Hepatocyte (in vitro differentiated cells): ENCODE results near the gene WDR37. TPM values are rescaled to one million over a fixed set of nuclear protein-coding genes. Genes with fewer than 3 reads are reported as not detected.

Experiments
- DNase-seq: peaks from one replicate; pipeline ENCODE4 v3.0.0-alpha.2; 2016; ENCODE audit warnings: low spot score
- H2AFZ ChIP-seq: fragments of 200-600 bp; sonication (generic); 2 replicates; pipeline ENCODE4 v1.6.0; 2016; ENCODE audit warnings: antibody characterized with exemption, mild to moderate bottlenecking
- H3K27ac ChIP-seq: fragments of 200-600 bp; sonication (generic); 2 replicates; pipeline ENCODE4 v1.5.1; 2016; ENCODE audit warnings: mild to moderate bottlenecking
- H3K27me3 ChIP-seq: fragments of 200-600 bp; sonication (generic); 2 replicates; pipeline ENCODE4 v1.6.1; 2016
- H3K36me3 ChIP-seq: fragments of 200-600 bp; sonication (generic); replicated peaks from 2 replicates; pipeline ENCODE4 v1.5.1; 2016; ENCODE audit warnings: low read depth; ENCODE audit not compliant: insufficient read depth
- H3K4me1 ChIP-seq: fragments of 200-600 bp; sonication (generic); 2 replicates; pipeline ENCODE4 v1.5.1; 2016; ENCODE audit warnings: mild to moderate bottlenecking, moderate library complexity; ENCODE audit not compliant: insufficient read depth
- H3K4me2 ChIP-seq: fragments of 200-600 bp; sonication (generic); 2 replicates; pipeline ENCODE4 v1.6.0; 2016
- H3K4me3 ChIP-seq: fragments of 200-600 bp; sonication (generic); 2 replicates; pipeline ENCODE4 v1.5.1; 2016; ENCODE audit warnings: mild to moderate bottlenecking
- H3K79me2 ChIP-seq: fragments of 200-600 bp; sonication (generic); 2 replicates; pipeline ENCODE4 v1.6.0; 2017; ENCODE audit warnings: mild to moderate bottlenecking
- H3K9me2 ChIP-seq: fragments of 200-600 bp; sonication (generic); replicated peaks from 2 replicates; pipeline ENCODE4 v1.6.0; 2017; ENCODE audit warnings: mild to moderate bottlenecking; ENCODE audit not compliant: insufficient read depth
- H3K9me3 ChIP-seq: fragments of 200-600 bp; sonication (generic); 2 replicates; pipeline ENCODE4 v1.5.1; 2016; ENCODE audit warnings: low read depth, mild to moderate bottlenecking
- H4K20me1 ChIP-seq: fragments of 200-600 bp; sonication (generic); 2 replicates; pipeline ENCODE4 v1.6.0; 2016; ENCODE audit warnings: mild to moderate bottlenecking; ENCODE audit not compliant: insufficient read depth, poor library complexity, severe bottlenecking
- CTCF ChIP-seq: fragments of 200-600 bp; sonication (generic); IDR thresholded peaks from 2 replicates; pipeline ENCODE4 v1.5.1; 2016; ENCODE audit warnings: antibody characterized with exemption, mild to moderate bottlenecking; ENCODE audit not compliant: poor library complexity
- EZH2 ChIP-seq: fragments of 200-600 bp; sonication (generic); IDR thresholded peaks from 2 replicates; pipeline ENCODE4 v1.6.1; 2016; ENCODE audit warnings: antibody characterized with exemption, mild to moderate bottlenecking, borderline replicate concordance
- EZH2phosphoT487 ChIP-seq: fragments of 200-600 bp; sonication (generic); IDR thresholded peaks from one replicate; pipeline ENCODE4 v1.6.1; 2018; ENCODE audit warnings: antibody characterized with exemption, mild to moderate bottlenecking, low read depth, moderate library complexity; ENCODE audit not compliant: unreplicated experiment, severe bottlenecking
- WGBS: methylation state at CpG from one replicate; pipeline ENCODE4 v1.1.6; 2016; ENCODE audit warnings: low lambda C conversion rate; ENCODE audit errors: missing lambda C conversion rate; 5-methylcytosine and 5-hydroxymethylcytosine counted together
- polyA plus RNA-seq: library from polyadenylated mRNA; unstranded; fragments of >200 nt; fragmentation: Nextera tagmentation; extraction: Ambion mirVana; gene quantifications from 2 replicates; pipeline ENCODE4 v1.2.1, GENCODE V29; 2016
- total RNA-seq: library from RNA; depleted of rRNA; stranded (reverse); fragments of >200 nt; gene quantifications from 2 replicates; pipeline ENCODE4 v1.2.3, GENCODE V29; 2014

Gene WDR37
- total and polyA plus RNA-seq, 2 experiments from 2014 or later = 8.6 to 12.3 TPM

GRCh38 chr10:1166101-1166827, 110.1 kb downstream of the WDR37 start:
- no peak for DNase-seq
- no peak overlapping the region for H3K4me2 ChIP-seq

GRCh38 chr10:1166828-1167275, 110.7 kb downstream of the WDR37 start:
- WGBS = 93% methylated on average over 9 of the region's 9 CpGs

More at GRCh38 chr10:1166101-1166827, 110.1 kb downstream of the WDR37 start:
- Histone ChIP-seq H3K4me1 (no peaks in the 10 kb centered on the region), H4K20me1 (no peaks in the 10 kb centered on the region), H3K36me3 (no peaks in the 10 kb centered on the region), H3K9me2 (no peaks in the 10 kb centered on the region), H3K27ac (no peak overlapping the region), H3K27me3 (no peaks in the 10 kb centered on the region), H3K4me3 (no peak overlapping the region), H2AFZ (no peak overlapping the region), H3K79me2 (no peaks in the 10 kb centered on the region), H3K9me3 (no peaks in the 10 kb centered on the region)
- WGBS = 89% methylated on average over 10 of the region's 15 CpGs
- TF ChIP-seq EZH2 (no peak), EZH2phosphoT487 (no peak), CTCF (no peak)

GRCh38 chr10:1168763-1169162, 112.6 kb downstream of the WDR37 start:
- Histone ChIP-seq H3K27me3 (no peaks in the 10 kb centered on the region), H3K36me3 (no peaks in the 10 kb centered on the region), H3K79me2 (no peaks in the 10 kb centered on the region), H3K4me3 (no peak overlapping the region), H3K27ac (no peak overlapping the region), H2AFZ (no peak overlapping the region), H3K4me2 (no peak overlapping the region), H3K9me2 (no peaks in the 10 kb centered on the region), H4K20me1 (no peaks in the 10 kb centered on the region), H3K9me3 (no peaks in the 10 kb centered on the region), H3K4me1 (no peaks in the 10 kb centered on the region)
- DNase-seq = no peak
- 87% methylated on average over 13 of the region's 13 CpGs for WGBS
- TF ChIP-seq EZH2phosphoT487 (no peak), EZH2 (no peak), CTCF (no peak)

More at GRCh38 chr10:1166828-1167275, 110.7 kb downstream of the WDR37 start:
- H3K27ac ChIP-seq = no peak overlapping the region
- no peaks in the 10 kb centered on the region for H4K20me1 ChIP-seq
- H3K27me3 ChIP-seq = no peaks in the 10 kb centered on the region
- TF ChIP-seq EZH2phosphoT487 = no peak
- TF ChIP-seq EZH2 = no peak
- TF ChIP-seq CTCF = no peak
- no peaks in the 10 kb centered on the region for H3K9me3 ChIP-seq
- no peak overlapping the region for H3K4me3 ChIP-seq
- H3K36me3 ChIP-seq = no peaks in the 10 kb centered on the region
- no peak overlapping the region for H2AFZ ChIP-seq
- no peaks in the 10 kb centered on the region for H3K79me2 ChIP-seq
- H3K4me1 ChIP-seq = no peaks in the 10 kb centered on the region
- no peaks in the 10 kb centered on the region for H3K9me2 ChIP-seq
- H3K4me2 ChIP-seq = no peak overlapping the region
- no peak for DNase-seq
